MV-4-11 (cell line): ENCODE data around the gene TOMM40L.
"Not testable (repeated sequence)": the region's sequence is repeated elsewhere in the genome, so short reads cannot be mapped to it uniquely, and the experiment has no call there.

Experiments used
- DNase-seq: peaks from one replicate; lab custom pipeline; 2025; lab: John Stamatoyannopoulos, UW

TOMM40L gene

DNA sequence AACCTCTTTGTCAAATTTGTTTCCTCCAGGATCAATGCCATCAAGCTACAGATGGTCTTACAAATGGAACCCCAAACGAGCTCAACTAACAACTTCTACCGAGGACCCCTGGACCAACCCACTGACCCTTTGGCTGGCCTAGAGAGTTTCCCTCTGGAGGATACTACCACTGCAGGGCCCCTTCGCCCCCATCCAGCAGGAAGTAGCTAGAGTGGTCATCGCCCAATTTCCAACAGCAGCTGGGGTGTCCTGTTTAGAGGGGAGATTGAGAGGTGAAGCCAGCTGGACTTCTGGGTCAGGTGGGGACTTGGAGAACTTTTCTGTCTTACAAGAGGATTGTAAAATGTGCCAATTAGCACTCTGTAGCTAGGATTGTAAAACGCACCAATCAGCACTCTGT lies 31.2 kb downstream of the TOMM40L start:
- not testable (repeated sequence) for DNase-seq

DNA sequence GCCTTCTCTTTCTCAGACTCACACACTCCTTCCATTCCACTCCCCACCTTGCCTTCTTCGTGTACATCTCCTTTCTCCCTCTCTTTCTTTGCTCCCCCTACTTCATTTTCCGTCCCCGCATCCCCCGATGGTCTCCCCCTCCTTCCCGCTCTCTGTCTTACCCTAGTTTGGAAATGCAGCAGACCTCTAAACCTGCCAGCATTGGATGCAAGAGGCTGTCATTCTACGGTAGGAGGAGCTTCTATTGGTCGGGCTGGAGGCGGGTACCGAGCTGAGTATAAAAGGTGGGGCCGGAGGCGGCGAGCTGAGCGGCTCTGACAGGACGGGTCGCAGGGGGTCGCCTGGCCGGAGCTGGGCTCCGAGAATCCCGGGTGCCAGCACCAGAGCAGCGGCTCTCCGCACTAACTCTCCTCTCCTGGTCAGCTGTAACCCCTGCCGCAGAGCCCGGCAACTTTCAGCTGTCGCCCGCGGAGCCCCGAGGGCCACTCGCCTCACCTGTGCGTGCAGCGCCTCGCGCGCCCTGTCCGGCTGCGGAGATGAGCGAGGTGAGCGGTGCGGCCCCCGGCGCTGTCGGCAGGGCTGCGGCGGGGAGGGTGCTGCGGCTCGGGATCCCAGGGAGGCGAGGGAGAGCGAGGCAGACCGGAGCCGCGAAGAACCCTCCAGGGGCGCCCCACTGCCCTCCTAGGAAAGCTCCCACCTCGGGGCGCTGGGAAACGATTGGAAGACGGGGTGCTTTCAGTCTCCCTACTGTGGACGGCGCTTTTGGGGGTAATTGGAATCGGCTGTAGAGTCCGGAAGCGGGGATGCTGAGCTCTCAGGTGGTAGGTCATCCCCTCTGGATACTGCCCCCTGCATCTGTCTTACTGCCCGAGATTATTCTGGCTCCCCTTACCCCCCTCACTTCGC lies 32.8 kb downstream of the TOMM40L start, which contains the start of gene PCP4L1:
Gene PCP4L1 (plus strand): TSS at position 307 of the 906 bp plus-strand sequence. CDS start 230 bp downstream, at position 537.
- no peak for DNase-seq

DNA sequence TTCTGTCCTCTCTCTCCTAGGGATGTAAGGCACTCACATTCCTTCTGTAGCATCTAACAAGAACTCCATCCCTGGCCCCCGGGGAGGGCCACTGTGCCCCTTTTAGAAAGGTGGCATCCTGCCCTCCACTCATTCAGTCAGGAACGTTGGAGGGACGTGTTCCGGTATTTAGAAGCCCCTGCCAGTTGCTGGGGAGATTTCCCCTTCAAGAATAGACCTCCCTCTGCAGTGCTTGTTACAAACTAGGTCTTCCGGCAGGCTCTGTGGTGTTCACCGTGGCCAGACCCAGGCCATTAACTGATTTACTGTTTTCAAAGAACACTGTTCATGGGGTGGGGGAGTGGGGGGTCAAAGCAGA lies 33.5 kb downstream of the TOMM40L start:
- no peak for DNase-seq

DNA sequence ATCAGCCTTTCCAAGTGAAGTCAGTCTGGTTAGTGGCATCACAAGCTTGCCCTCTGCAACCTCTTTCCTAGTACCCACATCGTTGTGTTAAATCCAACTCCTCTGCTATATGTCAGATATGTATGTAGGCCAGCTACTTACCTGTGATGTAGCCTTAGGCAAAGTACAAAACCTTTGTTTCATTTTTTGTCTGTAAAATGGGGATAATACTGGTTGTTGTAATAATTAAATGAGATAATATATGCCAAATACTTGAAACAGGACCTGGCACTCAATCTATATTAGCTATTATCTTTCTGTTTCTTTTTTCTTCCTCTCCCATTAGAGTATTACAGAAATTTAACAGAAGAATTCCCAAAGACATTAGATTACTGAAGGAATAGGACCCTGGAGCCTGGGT lies 33.9 kb downstream of the TOMM40L start:
- no peak for DNase-seq

DNA sequence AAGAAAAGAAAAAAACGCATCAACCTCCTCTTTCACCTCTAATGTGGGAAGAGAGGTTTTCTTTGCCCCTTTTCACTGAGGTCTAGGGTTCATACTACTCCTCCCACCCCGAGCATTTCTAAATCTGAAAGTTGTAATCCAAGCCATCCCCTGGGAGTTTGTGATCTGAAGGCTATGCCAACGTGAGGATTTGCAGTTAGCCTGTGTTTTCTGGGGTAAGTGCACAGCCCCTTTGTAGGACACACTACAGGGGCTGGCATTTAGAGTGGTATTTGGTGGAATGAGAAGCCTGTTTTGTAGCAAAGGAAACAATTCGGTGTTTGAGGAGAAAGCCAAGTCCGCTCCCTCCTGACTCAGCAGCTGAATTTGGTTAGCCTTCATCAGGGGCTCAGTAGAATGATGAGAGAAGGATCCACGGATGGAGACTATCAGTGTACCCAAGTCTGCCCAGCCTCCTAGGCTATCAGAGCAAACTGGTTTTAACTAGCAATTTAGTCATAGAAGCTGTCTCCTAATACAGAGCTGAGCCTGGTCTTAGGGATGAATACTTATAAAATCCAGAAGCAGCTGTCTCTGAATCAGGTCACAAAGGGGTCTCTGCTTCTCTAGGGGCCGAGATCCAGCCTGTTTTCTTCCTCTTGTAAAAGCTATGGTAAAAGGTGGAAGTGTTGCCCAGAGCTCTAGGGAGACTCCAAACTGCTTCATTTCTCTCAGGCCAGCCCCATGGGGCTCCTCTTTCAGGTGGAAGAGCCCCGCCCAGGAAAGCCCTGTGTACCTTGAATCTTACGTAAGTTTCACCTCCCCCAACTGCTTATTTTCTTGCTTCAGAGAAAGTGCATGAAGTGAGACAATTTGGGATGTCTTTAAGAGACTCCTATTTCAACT lies 34.8 kb downstream of the TOMM40L start:
- DNase-seq, result no peak

DNA sequence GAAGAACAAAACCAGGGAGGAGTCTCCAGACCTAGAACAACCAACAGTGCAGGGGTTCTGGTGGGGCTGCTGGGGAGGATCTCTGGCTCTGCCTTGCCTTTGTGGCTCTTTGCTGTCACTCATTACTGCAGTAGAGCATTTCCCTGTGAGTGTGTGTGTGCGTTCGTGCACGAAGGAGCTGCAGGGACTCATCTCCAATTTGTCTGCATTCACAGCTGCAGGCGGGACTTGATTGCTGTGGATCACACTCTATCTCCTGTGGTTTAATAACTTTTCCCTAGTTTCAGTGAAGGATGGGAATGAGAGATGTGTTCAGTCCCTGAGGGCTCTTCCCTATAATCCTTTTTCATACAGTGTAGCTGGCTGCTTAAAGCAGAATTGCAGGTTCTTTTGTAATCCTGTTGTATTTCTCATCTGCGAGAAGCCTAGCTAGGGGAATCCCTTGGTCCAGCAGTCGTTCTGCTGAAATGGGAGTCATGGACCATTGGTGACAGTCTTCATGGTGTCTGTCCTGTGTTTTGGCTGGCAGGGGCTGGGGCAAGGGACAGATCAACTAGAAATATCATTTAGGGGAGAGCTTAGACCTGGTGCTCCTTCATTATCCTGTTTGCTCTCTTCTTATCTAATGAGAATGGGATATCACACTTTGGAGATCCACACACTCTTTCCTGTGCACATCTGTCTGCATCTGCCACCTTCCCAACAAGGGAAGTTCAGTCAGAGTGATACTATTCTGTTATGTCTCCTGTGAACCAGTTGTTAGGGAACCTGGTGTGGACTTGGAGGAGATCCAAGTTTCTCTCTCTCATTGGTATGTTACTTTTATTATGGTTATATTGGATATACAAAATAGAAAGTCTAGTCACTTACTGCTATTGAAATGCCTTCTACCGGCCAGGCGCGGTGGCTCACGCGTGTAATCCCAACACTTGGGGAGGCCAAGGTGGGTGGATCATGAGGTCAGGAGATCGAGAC lies 35.7 kb downstream of the TOMM40L start:
- peak; percentile 38 for DNase-seq

DNA sequence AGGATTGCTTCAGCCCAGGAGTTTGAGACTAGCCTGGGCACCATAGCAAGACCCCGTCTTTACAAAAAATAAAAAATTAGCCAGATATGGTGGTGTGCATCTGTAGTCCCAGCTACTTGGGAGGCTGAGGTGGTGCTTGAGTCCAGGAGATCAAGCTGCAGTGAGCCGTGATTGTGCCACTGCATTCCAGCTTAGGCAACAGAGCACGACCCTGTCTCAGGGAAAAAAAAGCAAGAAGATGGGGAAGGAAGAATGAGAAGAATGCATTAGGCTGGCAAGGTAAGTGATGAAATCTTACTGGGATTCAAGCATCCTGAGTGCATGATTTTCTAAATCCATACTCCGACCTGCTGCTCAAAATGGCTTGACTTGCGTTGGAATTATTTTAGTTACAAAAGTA lies 39.4 kb downstream of the TOMM40L start:
- DNase-seq, result no peak

DNA sequence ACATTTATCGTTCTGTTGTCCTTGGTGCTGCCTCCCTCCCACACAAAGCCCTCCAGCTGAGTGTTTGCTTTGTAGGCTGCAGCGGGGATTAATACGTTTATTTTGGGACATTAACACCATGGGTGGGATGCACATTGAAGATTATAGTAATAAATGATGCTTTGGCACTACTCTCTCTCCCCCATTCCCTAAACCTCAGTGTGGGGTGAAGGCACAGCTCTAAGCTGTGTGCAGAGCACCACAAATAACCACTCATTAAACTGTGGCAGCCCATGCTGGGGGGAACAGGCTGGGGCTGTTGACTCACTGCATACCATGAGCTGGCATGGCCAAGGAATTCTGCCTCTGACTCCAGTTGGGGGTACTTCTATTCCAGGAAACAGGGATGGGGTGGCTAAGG lies 40.3 kb downstream of the TOMM40L start:
- DNase-seq, result no peak

DNA sequence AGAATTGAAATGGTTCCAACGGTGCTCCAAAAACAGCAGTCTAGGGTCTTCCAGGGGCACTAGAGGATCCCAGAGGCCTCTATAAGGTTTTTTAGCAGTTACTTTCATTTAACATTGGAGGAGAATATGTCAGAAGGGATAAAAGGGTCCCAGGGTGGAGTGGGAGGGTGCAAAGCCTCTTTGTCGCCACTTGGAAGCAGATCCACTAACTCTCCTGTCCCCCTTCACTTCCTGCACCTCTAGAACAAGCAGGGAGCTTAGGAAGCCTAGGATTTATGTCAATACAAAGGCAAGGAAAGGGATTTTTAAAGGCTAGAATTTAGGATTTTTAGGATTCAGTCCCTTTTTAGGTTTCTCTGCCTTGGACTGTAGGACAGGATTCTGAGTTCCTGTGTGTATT lies 41.0 kb downstream of the TOMM40L start:
- no peak for DNase-seq

DNA sequence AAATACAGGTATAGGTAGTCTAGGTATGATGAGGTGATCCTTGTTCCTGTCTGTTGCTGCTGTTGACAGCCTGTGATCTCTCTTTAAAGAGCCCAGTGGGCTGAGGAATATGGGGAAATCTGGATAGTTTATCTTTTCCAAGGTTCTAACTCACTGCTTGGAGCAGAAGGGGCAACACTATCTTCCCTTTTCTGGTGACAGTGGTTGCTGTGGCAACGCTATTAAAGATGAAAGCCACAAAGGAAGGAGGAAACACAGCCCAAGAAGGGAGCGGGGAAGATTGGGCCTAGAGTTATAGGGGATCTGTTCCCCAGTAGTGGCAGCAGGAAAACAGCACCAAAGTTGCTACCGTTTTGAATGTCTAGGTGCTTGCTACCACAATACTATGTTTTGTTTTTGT lies 41.5 kb downstream of the TOMM40L start:
- peak; percentile 67 for DNase-seq

DNA sequence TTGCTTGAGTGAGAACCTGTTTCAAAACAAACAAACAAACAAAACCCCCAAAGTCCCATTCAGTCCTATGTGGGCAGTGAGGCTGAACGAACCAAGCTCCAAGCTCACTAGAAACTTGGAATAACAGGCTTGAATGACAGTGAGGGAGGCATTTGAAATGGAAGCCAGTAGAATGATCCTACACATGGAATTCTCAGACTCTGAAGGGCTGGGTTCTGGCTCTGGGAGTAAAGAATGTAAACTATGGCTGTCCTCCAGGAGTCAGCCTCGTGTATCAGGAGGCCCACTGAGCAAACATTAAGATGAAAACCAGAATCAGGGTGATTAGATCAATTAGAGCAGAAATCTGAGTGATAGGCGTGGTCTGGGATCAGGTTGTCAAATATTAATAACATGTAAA lies 47.5 kb downstream of the TOMM40L start:
- no peak for DNase-seq

DNA sequence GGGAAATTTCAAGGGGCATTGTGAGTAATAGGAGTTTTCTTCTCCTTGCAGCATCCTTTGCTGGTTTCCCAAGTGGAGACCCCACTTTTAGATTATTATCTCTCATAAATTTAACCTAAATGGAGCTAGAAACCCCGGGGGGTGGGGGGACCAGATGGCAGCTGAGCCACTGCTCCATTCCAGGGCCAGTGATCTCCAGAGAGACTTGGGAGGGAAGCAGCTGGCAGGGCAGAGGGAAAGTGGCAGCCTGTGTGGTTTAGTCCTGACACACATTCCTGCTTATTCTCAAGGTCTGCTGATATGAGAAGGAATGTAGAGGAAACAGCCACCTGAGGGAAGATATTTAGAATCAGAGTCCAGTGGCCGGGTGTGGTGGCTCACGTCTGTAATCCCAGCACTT lies 49.0 kb downstream of the TOMM40L start:
- DNase-seq, result no peak
